ENCODE measurements around the gene IPP. TPM values are rescaled to one million over a fixed set of nuclear protein-coding genes. Genes with fewer than 3 reads are reported as not detected.

The IPP gene
- total and polyA plus RNA-seq, 2 of the 4 experiments (the other 2 are of a cell fraction): 4.6 to 10.6 TPM

DNA sequence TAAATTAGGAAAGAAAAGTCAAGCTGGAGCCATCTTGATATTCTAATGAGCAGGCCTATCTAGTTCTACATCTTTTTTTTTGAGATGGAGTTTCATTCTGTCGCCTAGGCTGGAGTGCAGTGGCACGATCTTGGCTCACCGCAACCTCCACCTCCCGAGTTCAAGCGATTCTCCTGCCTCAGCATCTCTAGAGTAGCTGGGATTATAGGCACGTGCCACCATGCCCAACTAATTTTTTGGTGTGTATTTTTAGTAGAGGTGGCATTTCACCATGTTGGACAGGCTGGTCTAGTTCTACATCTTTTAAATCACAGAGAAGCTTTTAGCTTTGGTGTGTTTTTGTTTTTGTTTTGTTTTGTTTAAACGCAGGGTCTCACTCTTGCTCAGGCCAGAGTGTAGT lies 55.6 kb downstream of the IPP start:
- in situ Hi-C loops (cut with MboI; ENCODE audit: low sequenced_read_pairs): no loop called here
- Histone ChIP-seq H2BK15ac (ENCODE audit: low read depth, low read length) (no peak overlapping the region), H3K4ac (ENCODE audit: low read depth, low read length) (no peak overlapping the region), H3K27me3 (ENCODE audit: control insufficient read depth, insufficient read depth, low read length) (no peaks in the 10 kb centered on the region), H3K79me1 (ENCODE audit: low read depth in 1 of 2, low read length in 2 of 2) (peaks cover 0 to 18% of the 10 kb centered on the region in 2 experiments; a peak in 3 of 4 replicates), H3K14ac (replicated peaks; ENCODE audit: low read depth, low read length) (no peak overlapping the region), H3K9me3 (ENCODE audit: control insufficient read depth, insufficient read depth, low read length) (no peaks in the 10 kb centered on the region), H2BK20ac (ENCODE audit: low read depth, low read length) (no peak overlapping the region), H3K18ac (ENCODE audit: low read depth, low read length) (no peak overlapping the region), H4K20me1 (ENCODE audit: insufficient read depth, low read length) (no peaks in the 10 kb centered on the region), H3K4me2 (ENCODE audit: low read depth, low read length) (no peak overlapping the region), H3K9ac (ENCODE audit: low read depth, low read length) (no peak overlapping the region), H4K5ac (ENCODE audit: low read depth, low read length) (no peak overlapping the region), H2AFZ (replicated peaks; ENCODE audit: low read length, poor library complexity) (no peak overlapping the region), H3K36me3 (ENCODE audit: control insufficient read depth, insufficient read depth, low read length) (peaks cover 16% of the 10 kb centered on the region), H4K8ac (ENCODE audit: low read depth in 2 of 2, low read length in 2 of 2) (no peak overlapping the region), H3K4me1 (ENCODE audit: control insufficient read depth, insufficient read depth, low read length) (no peaks in the 10 kb centered on the region), H2BK5ac (ENCODE audit: low read depth, low read length, poor library complexity, severe bottlenecking) (no peak overlapping the region), H3K9me1 (ENCODE audit: insufficient read depth, low read length) (0 out of 2 replicates have a peak, but pooled peaks cover under 1% of the 10 kb centered on the region), H3K27ac (ENCODE audit: insufficient read depth, low read length) (no peak overlapping the region), H2AK5ac (ENCODE audit: low read depth, low read length) (no peak overlapping the region), H3K56ac (ENCODE audit: extremely low read depth, insufficient read depth, low read length) (no peak overlapping the region), H3K23ac (ENCODE audit: low read depth, low read length) (no peak overlapping the region), H2AK9ac (replicated peaks; ENCODE audit: low read depth, low read length, poor library complexity) (no peak overlapping the region), H4K91ac (ENCODE audit: insufficient read depth, low read depth, low read length) (no peak overlapping the region), H3K4me3 (ENCODE audit: insufficient read depth, low read depth, low read length) (no peak overlapping the region), H2BK120ac (ENCODE audit: low read depth, low read length) (no peak overlapping the region)
- BruUV-seq (replicated peaks): no TSS peak
- dilution Hi-C loops (cut with HindIII; ENCODE audit: low sequenced_read_pairs, unreplicated experiment): no loop called here
- WGBS, 2 experiments (ENCODE audit: extremely low coverage in 2 of 2, insufficient read length in 1 of 2): no CpG with 5 or more reads among the region's 7 CpGs
- DNase-seq (no peak), ATAC-seq (ENCODE audit: low read depth) (no peak)
- TF ChIP-seq MAFK (IDR thresholded peaks at IDR 0.05; ENCODE audit: low read depth, low read length): no peak
- TF ChIP-seq USF2 (IDR thresholded peaks at IDR 0.05; ENCODE audit: low read depth, low read length): no peak
- no peak for TF ChIP-seq MAZ (IDR thresholded peaks at IDR 0.05; ENCODE audit: borderline replicate concordance, low read depth, low read length)
- TF ChIP-seq, protein P1, sequence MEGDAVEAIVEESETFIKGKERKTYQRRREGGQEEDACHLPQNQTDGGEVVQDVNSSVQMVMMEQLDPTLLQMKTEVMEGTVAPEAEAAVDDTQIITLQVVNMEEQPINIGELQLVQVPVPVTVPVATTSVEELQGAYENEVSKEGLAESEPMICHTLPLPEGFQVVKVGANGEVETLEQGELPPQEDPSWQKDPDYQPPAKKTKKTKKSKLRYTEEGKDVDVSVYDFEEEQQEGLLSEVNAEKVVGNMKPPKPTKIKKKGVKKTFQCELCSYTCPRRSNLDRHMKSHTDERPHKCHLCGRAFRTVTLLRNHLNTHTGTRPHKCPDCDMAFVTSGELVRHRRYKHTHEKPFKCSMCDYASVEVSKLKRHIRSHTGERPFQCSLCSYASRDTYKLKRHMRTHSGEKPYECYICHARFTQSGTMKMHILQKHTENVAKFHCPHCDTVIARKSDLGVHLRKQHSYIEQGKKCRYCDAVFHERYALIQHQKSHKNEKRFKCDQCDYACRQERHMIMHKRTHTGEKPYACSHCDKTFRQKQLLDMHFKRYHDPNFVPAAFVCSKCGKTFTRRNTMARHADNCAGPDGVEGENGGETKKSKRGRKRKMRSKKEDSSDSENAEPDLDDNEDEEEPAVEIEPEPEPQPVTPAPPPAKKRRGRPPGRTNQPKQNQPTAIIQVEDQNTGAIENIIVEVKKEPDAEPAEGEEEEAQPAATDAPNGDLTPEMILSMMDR (conservative IDR thresholded peaks at IDR 0.05; ENCODE audit: low read depth, low read length): no peak
- no peak for TF ChIP-seq CEBPB (IDR thresholded peaks at IDR 0.05; ENCODE audit: low read depth, low read length)
- TF ChIP-seq SMC3 (IDR thresholded peaks at IDR 0.05; ENCODE audit: low read depth, low read length): no peak
- TF ChIP-seq RAD21 (IDR thresholded peaks at IDR 0.05; ENCODE audit: low read length): no peak
- no peak for TF ChIP-seq CHD1 (IDR thresholded peaks at IDR 0.05; ENCODE audit: low read depth, low read length)
- TF ChIP-seq BHLHE40 (IDR thresholded peaks at IDR 0.05; ENCODE audit: low read depth, low read length): no peak
- TF ChIP-seq POLR2A (IDR thresholded peaks at IDR 0.05; ENCODE audit: low read depth, low read length): no peak
- TF ChIP-seq FOS (IDR thresholded peaks at IDR 0.05; ENCODE audit: low read depth, low read length): no peak
- TF ChIP-seq RCOR1 (IDR thresholded peaks at IDR 0.05; ENCODE audit: insufficient replicate concordance, low read length): no peak
- no peak for TF ChIP-seq RFX5 (IDR thresholded peaks at IDR 0.05; ENCODE audit: low read depth, low read length)
- ChIA-PET CTCF (no interaction called here), POLR2A (ENCODE audit: unreplicated experiment) (no interaction called here)
- intact Hi-C loops (cut with micrococcal nuclease): no loop called here
